Measurements from ENCODE around the gene ZAR1.
"Not testable (repeated sequence)": the region's sequence is repeated elsewhere in the genome, so short reads cannot be mapped to it uniquely, and the experiment has no call there.

Gene ZAR1, protein sequence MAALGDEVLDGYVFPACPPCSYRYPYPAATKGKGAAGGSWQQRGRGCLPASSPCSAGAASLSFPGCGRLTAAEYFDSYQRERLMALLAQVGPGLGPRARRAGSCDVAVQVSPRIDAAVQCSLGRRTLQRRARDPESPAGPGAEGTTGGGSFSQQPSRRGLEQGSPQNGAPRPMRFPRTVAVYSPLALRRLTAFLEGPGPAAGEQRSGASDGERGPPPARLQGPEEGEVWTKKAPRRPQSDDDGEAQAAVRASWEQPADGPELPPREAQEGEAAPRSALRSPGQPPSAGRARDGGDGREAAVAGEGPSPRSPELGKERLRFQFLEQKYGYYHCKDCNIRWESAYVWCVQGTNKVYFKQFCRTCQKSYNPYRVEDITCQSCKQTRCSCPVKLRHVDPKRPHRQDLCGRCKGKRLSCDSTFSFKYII

DNA sequence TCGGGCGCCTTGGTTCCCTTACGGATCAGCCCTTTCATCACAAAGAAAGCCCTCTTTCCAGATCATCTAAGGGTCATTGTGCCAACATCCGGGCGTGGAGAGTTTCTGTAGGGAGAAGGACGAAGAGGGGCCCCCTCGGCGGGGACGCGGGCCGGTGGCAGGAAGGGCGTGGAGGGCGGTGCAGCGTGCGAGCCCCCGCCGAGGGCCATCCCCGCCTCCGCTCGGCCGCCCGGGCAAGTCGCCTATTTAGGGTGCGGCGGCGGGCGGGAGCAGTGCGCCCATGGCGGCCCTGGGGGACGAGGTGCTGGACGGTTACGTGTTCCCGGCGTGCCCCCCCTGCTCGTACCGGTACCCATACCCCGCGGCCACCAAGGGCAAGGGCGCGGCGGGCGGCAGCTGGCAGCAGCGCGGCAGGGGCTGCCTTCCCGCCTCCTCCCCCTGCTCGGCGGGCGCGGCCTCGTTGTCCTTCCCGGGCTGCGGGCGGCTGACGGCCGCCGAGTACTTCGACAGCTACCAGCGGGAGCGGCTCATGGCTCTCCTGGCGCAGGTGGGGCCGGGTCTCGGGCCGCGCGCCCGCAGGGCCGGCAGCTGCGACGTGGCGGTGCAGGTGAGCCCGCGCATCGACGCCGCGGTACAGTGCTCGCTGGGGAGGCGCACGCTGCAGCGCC is at the start of gene ZAR1:
ZAR1 (plus strand) TSS at position 241 of the 668 bp plus-strand sequence; CDS start at position 281, 40 bp downstream.
- in situ Hi-C loops (cut with HindIII; ENCODE audit: low sequenced_read_pairs): no loop called here

DNA sequence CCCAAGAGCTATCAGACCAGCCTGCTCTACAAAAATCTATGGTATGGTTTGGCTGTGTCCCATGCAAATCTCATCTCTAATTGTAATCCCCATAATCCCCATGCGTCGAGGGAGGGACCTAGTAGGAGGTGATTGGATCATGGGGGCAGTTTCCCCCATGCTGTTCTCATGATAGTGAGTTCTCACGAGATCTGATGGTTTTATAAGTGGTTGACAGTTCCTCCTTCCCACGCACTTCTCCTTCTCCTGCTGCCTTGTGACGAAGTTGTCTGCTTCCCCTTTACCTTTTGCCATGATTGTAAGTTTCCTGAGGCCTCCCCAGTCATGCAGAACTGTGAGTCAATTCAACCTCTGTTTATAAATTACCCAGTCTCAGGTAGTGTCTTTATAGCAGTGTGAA is 49.1 kb upstream of the ZAR1 start:
- in situ Hi-C loops (cut with HindIII; ENCODE audit: low sequenced_read_pairs): not testable (repeated sequence)

DNA sequence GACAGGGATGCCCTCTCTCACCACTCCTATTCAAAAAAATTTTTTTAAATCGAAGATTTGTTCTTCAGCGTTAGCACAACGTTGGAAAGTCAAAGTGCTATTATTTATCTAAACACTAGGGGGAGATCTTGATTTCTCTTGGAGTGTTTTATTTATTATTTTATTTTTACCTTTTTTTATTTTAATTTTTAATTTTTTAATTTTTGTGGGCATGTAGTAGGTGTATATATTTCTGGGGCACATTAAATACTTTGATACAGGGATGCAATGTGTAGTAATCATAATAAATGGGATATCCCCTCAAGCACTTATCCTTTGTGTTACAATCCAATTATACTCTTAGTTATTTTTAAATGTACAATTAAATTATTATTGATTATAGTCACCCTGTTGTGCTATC is 44.3 kb upstream of the ZAR1 start:
- in situ Hi-C loops (cut with HindIII; ENCODE audit: low sequenced_read_pairs): no loop called here

DNA sequence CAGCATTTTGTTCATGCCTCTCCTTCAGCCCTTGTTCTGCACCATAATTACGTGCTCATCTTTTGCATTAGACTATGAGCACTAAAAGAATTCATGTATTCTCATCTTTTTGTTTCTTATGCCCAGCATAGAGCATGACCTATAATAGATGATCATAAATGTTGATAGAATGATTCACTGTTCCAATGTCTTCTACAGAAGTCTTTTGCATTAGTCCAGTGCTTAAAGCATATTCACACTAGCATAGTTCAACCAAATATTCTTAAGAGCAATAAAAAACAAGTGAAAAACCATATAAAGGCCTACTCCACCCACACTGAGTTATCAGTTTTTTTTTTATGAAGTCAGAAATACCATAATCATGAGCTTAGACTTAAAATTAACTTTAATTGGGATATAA is 43.4 kb upstream of the ZAR1 start:
- in situ Hi-C loops (cut with HindIII; ENCODE audit: low sequenced_read_pairs): no loop called here

DNA sequence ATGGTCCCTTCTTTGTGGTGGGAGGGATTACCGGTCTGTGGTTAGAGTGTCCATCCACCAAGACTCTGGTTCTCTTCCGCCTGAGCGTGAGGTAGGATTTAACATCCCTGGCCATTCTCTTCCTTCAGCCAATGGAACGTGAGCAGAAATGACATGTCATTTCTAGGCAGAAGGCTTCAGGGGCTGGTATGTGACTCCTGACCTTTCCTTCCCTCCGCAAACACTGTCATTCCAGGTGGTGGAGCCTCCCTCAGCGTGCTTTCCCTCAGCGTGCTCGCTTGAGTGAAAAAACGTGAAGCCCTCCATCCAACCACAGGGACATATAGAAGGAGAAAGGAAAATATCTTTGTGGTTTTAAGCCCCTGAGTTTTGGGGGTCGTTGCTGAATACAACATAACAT is 40.9 kb upstream of the ZAR1 start:
- in situ Hi-C loops (cut with HindIII; ENCODE audit: low sequenced_read_pairs): no loop called here

DNA sequence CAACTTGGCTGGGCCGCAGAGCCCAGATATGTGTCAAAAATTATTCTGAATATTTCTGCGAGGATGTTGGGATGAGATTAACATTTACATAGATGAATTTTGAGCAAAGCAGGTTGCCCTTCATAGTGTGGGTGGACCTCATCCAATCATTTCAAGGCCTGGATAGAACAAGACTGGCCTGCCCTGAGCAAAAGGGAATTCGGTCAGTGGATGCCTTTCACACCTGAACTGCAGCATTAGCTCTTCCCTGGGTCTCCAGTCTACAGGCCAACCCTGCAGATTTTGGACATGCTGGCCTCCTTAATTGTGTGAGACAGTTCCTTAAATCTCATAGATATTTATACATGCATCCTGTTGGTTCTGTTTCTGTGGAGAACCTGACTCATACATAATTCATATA is 39.3 kb upstream of the ZAR1 start:
- in situ Hi-C loops (cut with HindIII; ENCODE audit: low sequenced_read_pairs): no loop called here

DNA sequence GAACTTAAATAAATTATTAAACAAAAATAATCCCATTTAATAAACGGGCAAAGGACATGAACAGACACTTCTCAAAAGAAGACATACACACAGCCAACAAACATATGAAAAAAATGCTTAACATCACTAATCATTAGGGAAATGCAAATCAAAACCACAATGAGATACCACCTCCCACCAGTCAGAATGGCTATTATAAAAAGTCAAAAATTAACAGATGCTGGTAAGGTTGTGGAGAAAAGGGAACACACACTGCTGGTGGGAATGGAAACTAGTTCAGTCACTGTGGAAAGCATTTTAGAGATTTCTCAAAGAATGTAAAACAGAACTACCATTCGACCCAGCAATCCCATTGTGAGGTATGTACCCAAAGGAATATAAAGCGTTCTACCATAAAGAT is 38.4 kb upstream of the ZAR1 start:
- in situ Hi-C loops (cut with HindIII; ENCODE audit: low sequenced_read_pairs): not testable (repeated sequence)

DNA sequence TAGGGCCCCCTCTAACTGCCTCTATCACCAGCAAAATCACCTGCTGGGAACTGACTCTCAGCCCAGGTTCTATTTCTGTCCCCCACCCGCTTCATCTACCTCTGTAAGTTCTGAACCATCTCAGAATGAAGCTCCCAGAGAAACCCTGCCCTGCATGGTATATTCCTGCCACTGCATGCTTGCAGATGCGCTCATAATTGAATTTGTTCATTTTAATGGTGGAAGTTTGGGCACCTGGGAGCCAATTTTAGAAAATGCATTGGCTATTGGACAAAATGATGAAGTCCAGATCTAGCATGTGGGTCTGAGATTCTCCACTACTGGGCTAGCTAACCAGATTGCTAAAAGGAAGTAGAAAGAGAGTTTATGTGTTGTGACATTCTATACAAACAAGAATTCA is 35.5 kb upstream of the ZAR1 start:
- in situ Hi-C loops (cut with HindIII; ENCODE audit: low sequenced_read_pairs): no loop called here

DNA sequence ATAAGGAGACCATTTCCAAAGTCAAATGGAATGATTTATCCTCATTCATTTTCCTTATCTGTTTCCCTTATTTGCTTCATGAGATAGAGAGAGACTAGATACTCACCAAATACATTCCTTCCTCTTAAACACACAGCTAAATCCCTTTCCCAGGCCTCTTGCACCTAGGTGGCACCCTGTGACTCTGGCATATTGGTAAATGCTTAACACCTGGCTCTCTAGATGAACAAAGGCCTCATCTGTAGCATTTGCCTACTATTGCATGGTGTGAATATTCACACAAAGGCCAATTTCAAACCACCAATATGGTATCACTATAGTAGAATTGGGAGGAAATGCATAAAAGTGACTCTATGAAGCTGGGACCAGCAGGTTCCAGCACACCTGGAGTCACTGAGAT is 29.1 kb upstream of the ZAR1 start:
- in situ Hi-C loops (cut with HindIII; ENCODE audit: low sequenced_read_pairs): no loop called here

DNA sequence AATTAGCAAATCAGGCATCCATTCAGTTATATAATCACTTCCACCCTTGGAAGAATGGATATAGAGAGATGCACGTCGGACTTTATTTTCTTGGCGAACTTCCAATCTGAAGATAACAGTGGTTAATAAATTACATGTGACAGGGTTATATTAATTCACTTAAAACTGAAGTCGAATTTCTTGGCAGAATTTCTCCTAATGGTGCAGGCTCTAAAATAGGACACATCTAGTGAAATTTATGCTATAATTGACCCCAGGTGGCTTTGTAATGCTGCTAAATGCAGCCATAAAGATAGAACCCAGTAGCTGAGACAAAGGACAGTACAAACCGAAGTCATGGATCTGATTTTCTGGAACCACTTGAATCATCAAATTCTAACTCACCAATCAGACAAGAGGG is 27.7 kb upstream of the ZAR1 start:
- in situ Hi-C loops (cut with HindIII; ENCODE audit: low sequenced_read_pairs): no loop called here

DNA sequence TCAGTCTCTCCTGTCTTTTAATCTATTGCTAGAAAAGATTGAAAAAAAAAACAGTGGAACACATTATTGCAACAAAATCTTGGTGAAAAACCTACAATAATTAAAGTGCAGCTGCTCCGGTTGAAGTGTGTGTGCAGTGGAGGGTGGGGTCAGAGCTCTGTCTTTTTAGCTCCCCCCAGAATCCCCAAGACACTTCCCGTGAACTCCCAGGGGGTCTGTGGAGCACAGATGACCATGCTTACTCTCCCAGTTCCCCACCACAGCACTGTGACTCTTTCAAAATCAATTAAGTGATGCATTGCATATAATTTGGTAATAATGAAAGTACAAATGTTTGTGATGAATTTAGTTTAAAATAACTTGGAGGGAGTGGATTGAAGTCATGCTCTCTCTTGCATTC is 22.6 kb upstream of the ZAR1 start:
- in situ Hi-C loops (cut with HindIII; ENCODE audit: low sequenced_read_pairs): no loop called here

DNA sequence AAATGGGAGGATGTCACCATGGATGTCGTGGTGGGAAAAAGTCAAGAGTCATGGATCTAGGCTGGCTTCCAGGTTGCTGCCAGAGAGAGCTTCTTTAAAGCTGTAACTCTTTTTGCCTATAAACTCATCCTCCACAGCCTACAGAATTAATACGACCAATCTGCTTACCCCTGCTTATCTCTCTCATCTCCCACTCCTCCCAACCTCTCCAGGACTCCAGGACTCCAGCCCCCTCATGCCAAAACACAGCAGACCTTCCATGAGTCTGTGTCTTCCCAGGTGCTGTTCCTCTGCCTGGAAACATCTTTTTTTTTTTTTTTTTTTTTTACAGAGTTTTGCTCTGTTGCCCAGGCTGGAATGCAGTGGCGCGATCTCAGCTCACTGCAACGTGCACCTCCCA is 22.2 kb upstream of the ZAR1 start:
- in situ Hi-C loops (cut with HindIII; ENCODE audit: low sequenced_read_pairs): no loop called here

DNA sequence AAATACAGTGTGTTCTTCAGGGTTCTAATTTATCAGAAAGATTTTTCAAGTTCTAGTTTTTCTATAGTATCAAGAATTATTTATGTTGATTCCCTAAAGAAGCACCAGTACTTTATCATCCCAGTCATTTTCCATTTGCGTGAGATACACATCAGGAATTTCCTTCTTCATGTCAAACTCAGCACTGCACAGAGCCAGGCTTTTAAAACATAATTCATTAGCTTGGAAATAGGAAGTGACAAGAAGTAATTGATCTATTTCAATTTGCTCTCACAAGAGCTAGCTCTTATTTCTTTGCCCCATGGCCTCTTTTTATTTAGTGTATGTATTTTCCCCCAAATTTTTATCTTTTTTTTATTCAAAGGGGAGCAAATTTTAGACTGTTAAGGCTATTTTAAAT is 19.9 kb upstream of the ZAR1 start:
- in situ Hi-C loops (cut with HindIII; ENCODE audit: low sequenced_read_pairs): no loop called here

DNA sequence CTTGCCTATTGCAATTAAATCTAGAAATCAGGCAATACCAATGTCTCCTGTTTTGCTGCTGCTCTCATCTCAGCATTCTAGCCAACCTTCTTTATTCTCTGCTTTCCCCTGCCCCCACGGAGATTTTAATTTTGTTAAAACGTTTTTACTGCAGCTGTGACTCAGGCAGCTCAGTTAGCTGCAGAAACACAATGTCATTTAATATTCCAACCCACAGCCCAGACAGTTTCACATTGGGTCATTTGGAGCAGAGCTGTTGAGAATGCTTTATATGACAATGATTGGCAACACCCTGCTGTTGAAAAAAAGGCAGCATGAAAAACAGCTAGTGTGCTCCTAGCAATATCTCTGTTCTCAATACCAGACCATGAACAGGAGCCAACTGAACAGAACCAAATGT is 19.5 kb upstream of the ZAR1 start:
- in situ Hi-C loops (cut with HindIII; ENCODE audit: low sequenced_read_pairs): no loop called here

DNA sequence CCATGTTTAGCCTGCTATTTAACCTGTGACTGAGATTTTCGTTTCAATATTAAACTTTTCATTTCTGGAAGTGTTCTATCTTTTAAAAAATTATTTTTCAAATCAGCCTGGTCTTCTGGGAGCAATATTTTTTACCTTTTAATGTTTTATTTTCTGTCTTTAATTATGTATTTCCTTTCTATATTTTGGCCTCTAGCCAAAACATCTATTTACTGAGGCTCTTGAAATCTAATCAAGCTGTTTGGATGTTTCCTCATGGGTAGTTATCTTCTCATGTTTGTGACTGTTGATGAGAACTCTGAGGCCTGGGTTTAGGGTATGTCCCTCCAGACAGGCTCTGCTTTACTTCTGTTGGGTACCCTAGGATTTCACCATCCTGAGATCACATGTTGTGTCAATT is 17.3 kb upstream of the ZAR1 start:
- in situ Hi-C loops (cut with HindIII; ENCODE audit: low sequenced_read_pairs): no loop called here

DNA sequence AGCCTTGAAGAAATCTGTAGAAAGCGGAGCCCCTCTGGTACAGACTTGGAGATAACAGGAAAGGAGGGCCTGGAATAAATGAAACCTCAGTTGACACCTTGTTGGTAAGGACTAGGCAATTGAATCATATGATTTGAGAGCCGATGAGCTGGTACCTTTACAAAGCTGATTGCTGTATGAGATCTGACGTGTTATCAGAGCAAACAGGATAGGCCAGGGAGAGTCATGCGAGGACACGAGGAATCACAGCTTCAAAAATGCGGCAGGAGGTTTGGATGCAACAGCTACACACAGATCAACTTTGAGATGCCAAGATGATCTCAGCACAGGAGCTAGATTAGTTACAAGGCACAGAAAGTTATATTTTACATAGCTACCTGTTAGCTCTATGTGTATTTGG is 14.3 kb upstream of the ZAR1 start:
- in situ Hi-C loops (cut with HindIII; ENCODE audit: low sequenced_read_pairs): no loop called here

DNA sequence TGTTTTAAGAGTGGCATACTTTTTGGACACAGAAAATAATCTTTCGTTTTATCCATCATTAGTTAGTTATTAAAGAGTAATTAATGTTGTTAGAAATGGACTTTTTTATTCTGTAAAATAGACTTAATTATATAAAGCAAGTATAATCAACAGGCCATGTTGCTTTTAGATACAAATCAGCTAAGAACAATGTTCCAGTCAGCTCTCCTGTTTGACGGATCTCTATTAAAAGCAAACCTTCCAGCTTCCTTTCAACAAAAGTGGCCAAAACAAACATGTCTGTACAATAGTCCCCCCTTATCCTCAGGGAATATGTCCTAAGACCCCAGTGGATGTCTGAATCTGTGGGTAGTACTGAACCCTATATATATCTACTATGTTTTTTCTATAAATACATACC is 11.8 kb upstream of the ZAR1 start:
- in situ Hi-C loops (cut with HindIII; ENCODE audit: low sequenced_read_pairs): no loop called here

DNA sequence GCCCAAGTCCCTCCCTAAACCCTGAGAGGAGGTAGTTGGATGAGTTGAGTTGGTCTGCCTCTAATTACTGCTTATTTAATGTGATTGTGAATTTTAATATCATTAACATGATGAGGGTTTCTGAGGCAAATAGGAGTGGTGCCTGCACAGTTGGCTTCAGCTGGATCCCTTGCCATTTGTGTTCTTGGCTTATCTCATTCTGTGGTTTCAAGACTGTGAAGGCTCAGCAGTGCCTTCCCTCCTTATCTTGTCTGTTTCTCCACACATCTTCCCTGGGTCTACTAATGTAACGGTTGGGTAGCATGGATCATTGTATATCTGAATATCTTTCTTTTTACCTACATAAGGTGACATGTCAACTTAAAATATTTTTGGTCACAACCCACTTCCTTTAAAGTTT is 8.5 kb upstream of the ZAR1 start:
- in situ Hi-C loops (cut with HindIII; ENCODE audit: low sequenced_read_pairs): no loop called here

DNA sequence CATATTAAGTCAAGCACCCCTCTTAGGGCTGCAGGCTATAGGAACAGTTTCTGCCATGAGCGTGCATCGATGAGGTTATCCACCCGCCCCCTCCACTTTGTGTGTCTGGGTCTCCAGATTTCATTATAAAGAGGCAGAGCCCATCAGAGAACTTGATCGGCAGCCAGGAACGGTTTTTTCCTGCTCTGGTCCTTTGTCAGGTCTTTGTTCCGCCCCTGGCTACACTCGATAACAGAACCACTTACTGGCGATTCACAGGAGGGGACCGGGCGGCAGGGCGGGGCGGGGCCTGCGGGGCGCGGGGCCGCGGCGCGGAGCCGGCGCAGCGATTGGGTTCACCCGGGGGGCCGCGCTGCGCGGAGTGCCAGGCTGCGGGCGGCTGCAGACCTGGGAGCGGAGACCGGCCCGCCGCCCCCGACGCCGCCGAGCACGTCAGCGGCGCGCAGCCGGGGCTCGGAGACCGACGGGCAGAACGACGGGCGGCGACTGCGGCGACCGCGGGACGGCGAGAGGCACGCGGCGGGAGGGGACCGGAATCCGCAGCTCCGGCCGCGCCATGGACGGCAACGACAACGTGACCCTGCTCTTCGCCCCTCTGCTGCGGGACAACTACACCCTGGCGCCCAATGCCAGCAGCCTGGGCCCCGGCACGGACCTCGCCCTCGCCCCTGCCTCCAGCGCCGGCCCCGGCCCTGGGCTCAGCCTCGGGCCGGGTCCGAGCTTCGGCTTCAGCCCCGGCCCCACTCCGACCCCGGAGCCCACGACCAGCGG is 6.9 kb upstream of the ZAR1 start, which contains the start of gene SLC10A4:
SLC10A4 (plus strand) TSS at position 338 of the 771 bp plus-strand sequence; CDS start at position 557, 219 bp downstream.
- in situ Hi-C loops (cut with HindIII; ENCODE audit: low sequenced_read_pairs): no loop called here

DNA sequence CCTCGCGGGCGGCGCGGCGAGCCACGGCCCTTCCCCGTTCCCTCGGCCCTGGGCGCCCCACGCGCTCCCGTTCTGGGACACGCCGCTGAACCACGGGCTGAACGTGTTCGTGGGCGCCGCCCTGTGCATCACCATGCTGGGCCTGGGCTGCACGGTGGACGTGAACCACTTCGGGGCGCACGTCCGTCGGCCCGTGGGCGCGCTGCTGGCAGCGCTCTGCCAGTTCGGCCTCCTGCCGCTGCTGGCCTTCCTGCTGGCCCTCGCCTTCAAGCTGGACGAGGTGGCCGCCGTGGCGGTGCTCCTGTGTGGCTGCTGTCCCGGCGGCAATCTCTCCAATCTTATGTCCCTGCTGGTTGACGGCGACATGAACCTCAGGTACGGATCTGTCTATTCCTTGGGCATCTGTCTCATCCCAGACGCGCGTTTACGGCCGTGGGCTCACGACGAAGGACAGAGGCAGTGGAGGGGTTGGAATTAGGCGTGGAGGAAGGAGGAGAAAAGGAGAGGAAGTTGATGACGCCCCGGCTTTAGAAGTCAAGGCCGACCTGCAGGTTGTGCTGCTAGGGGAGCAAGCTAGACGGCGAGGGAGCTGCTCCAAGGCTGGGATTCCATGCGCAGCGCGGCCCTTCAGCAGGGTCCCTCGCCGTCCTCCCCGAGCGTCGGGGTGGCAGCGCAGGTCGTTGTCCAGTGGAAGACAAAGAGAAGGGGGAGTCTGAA is 6.1 kb upstream of the ZAR1 start:
- in situ Hi-C loops (cut with HindIII; ENCODE audit: low sequenced_read_pairs): no loop called here

Measured in endothelial cell of hepatic sinusoid (primary cell).